GM23338 (cell line): ENCODE results near the gene CGNL1. TPM values are rescaled to one million over a fixed set of nuclear protein-coding genes. Genes with fewer than 3 reads are reported as not detected.

Source experiments
- ATAC-seq: fragments of 200-7000 bp; cut with Tn5 transposase; 3 replicates; pipeline ENCODE4 v1.9.1; 2020
- DNase-seq: peaks from one replicate; pipeline ENCODE4 v3.0.0-alpha.2; 2015; ENCODE audit warnings: low spot score
- H2AFZ ChIP-seq: fragments of 200-600 bp; sonication (generic); 2 replicates; pipeline ENCODE4 v1.8.0; 2016; ENCODE audit warnings: antibody characterized with exemption, mild to moderate bottlenecking, moderate library complexity
- H3F3A ChIP-seq: fragments of 200-600 bp; sonication (generic); replicated peaks from 2 replicates; pipeline ENCODE4 v1.8.0; 2017; ENCODE audit warnings: antibody characterized with exemption, mixed run types, low read depth
- H3K27ac ChIP-seq: fragments of 200-600 bp; sonication (generic); 2 replicates; pipeline ENCODE4 v1.6.1; 2016; ENCODE audit warnings: low read depth
- H3K27me3 ChIP-seq: fragments of 200-600 bp; sonication (generic); 2 replicates; pipeline ENCODE4 v1.8.0; 2016; ENCODE audit warnings: mild to moderate bottlenecking, mixed run types, moderate library complexity; ENCODE audit not compliant: insufficient read depth
- H3K36me3 ChIP-seq: fragments of 200-600 bp; sonication (generic); 2 replicates; pipeline ENCODE4 v1.8.0; 2016; ENCODE audit warnings: mild to moderate bottlenecking; ENCODE audit not compliant: insufficient read depth
- H3K4me1 ChIP-seq: fragments of 200-600 bp; sonication (generic); 2 replicates; pipeline ENCODE4 v1.8.0; 2016; ENCODE audit warnings: mild to moderate bottlenecking, moderate library complexity; ENCODE audit not compliant: insufficient read depth
- H3K4me2 ChIP-seq: fragments of 200-600 bp; sonication (generic); 2 replicates; pipeline ENCODE4 v1.7.1; 2017; ENCODE audit warnings: mixed run types
- H3K4me3 ChIP-seq: fragments of 200-600 bp; sonication (generic); 2 replicates; pipeline ENCODE4 v1.6.1; 2016; ENCODE audit warnings: mixed run types
- H3K79me2 ChIP-seq: fragments of 200-600 bp; sonication (generic); replicated peaks from 2 replicates; pipeline ENCODE4 v1.8.0; 2017; ENCODE audit warnings: mild to moderate bottlenecking; ENCODE audit not compliant: insufficient read depth
- H3K9me2 ChIP-seq: fragments of 200-600 bp; sonication (generic); 2 replicates; pipeline ENCODE4 v1.8.0; 2017; ENCODE audit not compliant: insufficient read depth
- H4K20me1 ChIP-seq: fragments of 200-600 bp; sonication (generic); replicated peaks from 2 replicates; pipeline ENCODE4 v1.8.0; 2017; ENCODE audit warnings: mild to moderate bottlenecking; ENCODE audit not compliant: insufficient read depth
- H3K27ac Mint-ChIP-seq: 2 replicates; pipeline ENCODE4 v1.8.0; 2020; ENCODE audit warnings: inconsistent platforms, mild to moderate bottlenecking, moderate library complexity, mixed read lengths
- H3K27me3 Mint-ChIP-seq: 3 replicates; pipeline ENCODE4 v1.8.0; 2022; ENCODE audit warnings: low read depth, mild to moderate bottlenecking, moderate library complexity, mixed read lengths, inconsistent platforms; ENCODE audit not compliant: insufficient read depth, poor library complexity
- H3K36me3 Mint-ChIP-seq: 3 replicates; pipeline ENCODE4 v1.8.0; 2021; ENCODE audit warnings: low read depth, mild to moderate bottlenecking, inconsistent platforms, moderate library complexity, mixed read lengths
- H3K4me1 Mint-ChIP-seq: 3 replicates; pipeline ENCODE4 v1.8.0; 2020; ENCODE audit warnings: mild to moderate bottlenecking, inconsistent platforms, mixed read lengths
- H3K4me3 Mint-ChIP-seq: 3 replicates; pipeline ENCODE4 v1.8.0; 2021; ENCODE audit warnings: moderate library complexity, mild to moderate bottlenecking, inconsistent platforms, mixed read lengths
- H3K9me3 Mint-ChIP-seq: 3 replicates; pipeline ENCODE4 v1.8.0; 2020; ENCODE audit warnings: moderate library complexity, mild to moderate bottlenecking, inconsistent platforms, mixed read lengths
- CREB1 ChIP-seq: fragments of 250-450 bp; sonication (Bioruptor Pico); IDR thresholded peaks from 2 replicates; pipeline ENCODE4 v1.5.0; 2020; ENCODE audit warnings: low read depth, mild to moderate bottlenecking, moderate library complexity
- EZH2 ChIP-seq: fragments of 200-600 bp; sonication (generic); IDR thresholded peaks from one replicate; pipeline ENCODE4 v1.8.0; 2017; ENCODE audit warnings: antibody characterized with exemption, mild to moderate bottlenecking, low read depth; ENCODE audit not compliant: unreplicated experiment
- EZH2phosphoT487 ChIP-seq: fragments of 200-600 bp; sonication (generic); IDR thresholded peaks from one replicate; pipeline ENCODE4 v1.8.1; 2018; ENCODE audit warnings: antibody characterized with exemption; ENCODE audit not compliant: unreplicated experiment
- JUNB ChIP-seq: IDR thresholded peaks from one replicate; pipeline ENCODE4 v1.6.1; 2016; ENCODE audit warnings: antibody characterized with exemption; ENCODE audit not compliant: unreplicated experiment
- NANOG ChIP-seq: IDR thresholded peaks from 2 replicates; pipeline ENCODE4 v1.6.1; 2016; ENCODE audit warnings: antibody characterized with exemption, borderline replicate concordance
- POLR2AphosphoS5 ChIP-seq: IDR thresholded peaks from 2 replicates; pipeline ENCODE4 v1.6.1; 2016; ENCODE audit warnings: antibody characterized with exemption, low read depth
- STAT1 ChIP-seq: IDR thresholded peaks from one replicate; pipeline ENCODE4 v1.6.1; 2016; ENCODE audit warnings: antibody characterized with exemption; ENCODE audit not compliant: unreplicated experiment
- ZNF114 ChIP-seq: fragments of 250-450 bp; sonication (Bioruptor Pico); IDR thresholded peaks from 2 replicates; pipeline ENCODE4 v1.5.0; 2020; ENCODE audit warnings: mild to moderate bottlenecking, moderate library complexity
- ZNF331 ChIP-seq: fragments of 250-450 bp; sonication (Bioruptor Pico); IDR thresholded peaks from 2 replicates; pipeline ENCODE4 v1.5.0; 2020; ENCODE audit warnings: low read depth, mild to moderate bottlenecking, moderate library complexity
- polyA plus RNA-seq: library from polyadenylated mRNA; unstranded; fragments of >200 nt; fragmentation: Nextera tagmentation; extraction: Ambion mirVana; gene quantifications from 2 replicates; pipeline ENCODE4 v1.2.1, GENCODE V29; 2016
- total RNA-seq: library from RNA; depleted of rRNA; stranded (reverse); fragments of >200 nt; shearing (Covaris generic); gene quantifications from 2 replicates; pipeline ENCODE4 v1.2.3, GENCODE V29; 2014
- TF ChIP-seq, protein P1 (sequence below): fragments of 250-450 bp; sonication (Bioruptor Pico); IDR thresholded peaks from 2 replicates; pipeline ENCODE4 v1.5.0; 2020; ENCODE audit warnings: mild to moderate bottlenecking, moderate library complexity
- TF ChIP-seq, protein P2 (sequence below), 2 experiments: fragments of 200-600 bp in 1 of 2; sonication (generic) in 1 of 2; conservative IDR thresholded peaks; 2 replicates each; pipeline versions ENCODE4 v1.5.1 to v1.6.1; 2016 to 2017; ENCODE audit warnings: antibody characterized with exemption in 2 of 2, low read depth in 2 of 2, mild to moderate bottlenecking in 2 of 2, moderate library complexity in 1 of 2
- TF ChIP-seq, protein P3 (sequence below): IDR thresholded peaks from one replicate; pipeline ENCODE4 v1.6.1; 2018; ENCODE audit warnings: antibody characterized with exemption; ENCODE audit not compliant: unreplicated experiment
- TF ChIP-seq, protein P4 (sequence below): IDR thresholded peaks from 2 replicates; pipeline ENCODE4 v1.6.1; 2016; ENCODE audit warnings: antibody characterized with exemption

CGNL1 gene
- total and polyA plus RNA-seq, 2 experiments from 2014 or later = 20.0 to 57.8 TPM

DNA sequence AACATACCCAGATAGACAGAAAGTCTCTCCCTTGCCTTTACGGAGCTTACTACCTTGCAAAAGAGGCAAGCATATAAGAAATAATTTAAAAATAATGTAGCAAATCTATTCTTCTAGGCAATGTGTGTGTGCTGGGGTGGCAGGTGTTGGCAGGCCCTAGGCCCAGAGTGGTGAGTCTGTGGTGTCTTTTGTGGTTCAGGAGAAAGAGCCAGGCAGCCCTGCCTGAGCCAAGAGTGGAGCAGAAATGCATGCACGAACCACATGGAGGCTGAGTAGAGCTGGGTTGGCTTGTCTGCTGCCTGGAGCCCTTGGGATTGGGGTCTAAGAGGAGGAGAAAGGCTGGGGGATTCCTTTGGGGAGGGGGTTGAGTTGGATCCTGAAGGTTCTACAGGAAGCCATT is 145.2 kb downstream of the CGNL1 start:
- H3K27me3 Mint-ChIP-seq = peaks cover 5% of the 10 kb centered on the region
- Histone ChIP-seq H3K9me2 (no peaks in the 10 kb centered on the region), H3K4me1 (no peaks in the 10 kb centered on the region), H2AFZ (no peak overlapping the region), H4K20me1 (peaks cover 3% of the 10 kb centered on the region), H3K79me2 (no peaks in the 10 kb centered on the region), H3K27me3 (no peaks in the 10 kb centered on the region), H3K36me3 (peaks cover 36% of the 10 kb centered on the region; the same call in 1 of the 2 replicates), H3K27ac (no peak overlapping the region), H3K4me3 (no peak overlapping the region), H3K4me2 (no peak overlapping the region), H3F3A (peaks cover 8% of the 10 kb centered on the region; the same call in 1 of the 2 replicates)
- TF ChIP-seq EZH2 = no peak
- no peak for TF ChIP-seq EZH2phosphoT487
- TF ChIP-seq, protein P1, sequence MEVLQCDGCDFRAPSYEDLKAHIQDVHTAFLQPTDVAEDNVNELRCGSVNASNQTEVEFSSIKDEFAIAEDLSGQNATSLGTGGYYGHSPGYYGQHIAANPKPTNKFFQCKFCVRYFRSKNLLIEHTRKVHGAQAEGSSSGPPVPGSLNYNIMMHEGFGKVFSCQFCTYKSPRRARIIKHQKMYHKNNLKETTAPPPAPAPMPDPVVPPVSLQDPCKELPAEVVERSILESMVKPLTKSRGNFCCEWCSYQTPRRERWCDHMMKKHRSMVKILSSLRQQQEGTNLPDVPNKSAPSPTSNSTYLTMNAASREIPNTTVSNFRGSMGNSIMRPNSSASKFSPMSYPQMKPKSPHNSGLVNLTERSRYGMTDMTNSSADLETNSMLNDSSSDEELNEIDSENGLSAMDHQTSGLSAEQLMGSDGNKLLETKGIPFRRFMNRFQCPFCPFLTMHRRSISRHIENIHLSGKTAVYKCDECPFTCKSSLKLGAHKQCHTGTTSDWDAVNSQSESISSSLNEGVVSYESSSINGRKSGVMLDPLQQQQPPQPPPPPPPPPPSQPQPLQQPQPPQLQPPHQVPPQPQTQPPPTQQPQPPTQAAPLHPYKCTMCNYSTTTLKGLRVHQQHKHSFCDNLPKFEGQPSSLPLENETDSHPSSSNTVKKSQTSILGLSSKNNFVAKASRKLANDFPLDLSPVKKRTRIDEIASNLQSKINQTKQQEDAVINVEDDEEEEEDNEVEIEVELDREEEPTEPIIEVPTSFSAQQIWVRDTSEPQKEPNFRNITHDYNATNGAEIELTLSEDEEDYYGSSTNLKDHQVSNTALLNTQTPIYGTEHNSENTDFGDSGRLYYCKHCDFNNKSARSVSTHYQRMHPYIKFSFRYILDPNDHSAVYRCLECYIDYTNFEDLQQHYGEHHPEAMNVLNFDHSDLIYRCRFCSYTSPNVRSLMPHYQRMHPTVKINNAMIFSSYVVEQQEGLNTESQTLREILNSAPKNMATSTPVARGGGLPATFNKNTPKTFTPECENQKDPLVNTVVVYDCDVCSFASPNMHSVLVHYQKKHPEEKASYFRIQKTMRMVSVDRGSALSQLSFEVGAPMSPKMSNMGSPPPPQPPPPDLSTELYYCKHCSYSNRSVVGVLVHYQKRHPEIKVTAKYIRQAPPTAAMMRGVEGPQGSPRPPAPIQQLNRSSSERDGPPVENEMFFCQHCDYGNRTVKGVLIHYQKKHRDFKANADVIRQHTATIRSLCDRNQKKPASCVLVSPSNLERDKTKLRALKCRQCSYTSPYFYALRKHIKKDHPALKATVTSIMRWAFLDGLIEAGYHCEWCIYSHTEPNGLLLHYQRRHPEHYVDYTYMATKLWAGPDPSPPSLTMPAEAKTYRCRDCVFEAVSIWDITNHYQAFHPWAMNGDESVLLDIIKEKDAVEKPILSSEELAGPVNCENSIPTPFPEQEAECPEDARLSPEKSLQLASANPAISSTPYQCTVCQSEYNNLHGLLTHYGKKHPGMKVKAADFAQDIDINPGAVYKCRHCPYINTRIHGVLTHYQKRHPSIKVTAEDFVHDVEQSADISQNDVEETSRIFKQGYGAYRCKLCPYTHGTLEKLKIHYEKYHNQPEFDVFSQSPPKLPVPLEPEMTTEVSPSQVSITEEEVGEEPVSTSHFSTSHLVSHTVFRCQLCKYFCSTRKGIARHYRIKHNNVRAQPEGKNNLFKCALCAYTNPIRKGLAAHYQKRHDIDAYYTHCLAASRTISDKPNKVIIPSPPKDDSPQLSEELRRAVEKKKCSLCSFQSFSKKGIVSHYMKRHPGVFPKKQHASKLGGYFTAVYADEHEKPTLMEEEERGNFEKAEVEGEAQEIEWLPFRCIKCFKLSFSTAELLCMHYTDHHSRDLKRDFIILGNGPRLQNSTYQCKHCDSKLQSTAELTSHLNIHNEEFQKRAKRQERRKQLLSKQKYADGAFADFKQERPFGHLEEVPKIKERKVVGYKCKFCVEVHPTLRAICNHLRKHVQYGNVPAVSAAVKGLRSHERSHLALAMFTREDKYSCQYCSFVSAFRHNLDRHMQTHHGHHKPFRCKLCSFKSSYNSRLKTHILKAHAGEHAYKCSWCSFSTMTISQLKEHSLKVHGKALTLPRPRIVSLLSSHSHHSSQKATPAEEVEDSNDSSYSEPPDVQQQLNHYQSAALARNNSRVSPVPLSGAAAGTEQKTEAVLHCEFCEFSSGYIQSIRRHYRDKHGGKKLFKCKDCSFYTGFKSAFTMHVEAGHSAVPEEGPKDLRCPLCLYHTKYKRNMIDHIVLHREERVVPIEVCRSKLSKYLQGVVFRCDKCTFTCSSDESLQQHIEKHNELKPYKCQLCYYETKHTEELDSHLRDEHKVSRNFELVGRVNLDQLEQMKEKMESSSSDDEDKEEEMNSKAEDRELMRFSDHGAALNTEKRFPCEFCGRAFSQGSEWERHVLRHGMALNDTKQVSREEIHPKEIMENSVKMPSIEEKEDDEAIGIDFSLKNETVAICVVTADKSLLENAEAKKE = no peak
- TF ChIP-seq ZNF331 (CRISPR knock-in tag) = no peak
- TF ChIP-seq JUNB = no peak
- no peak for TF ChIP-seq POLR2AphosphoS5
- TF ChIP-seq CREB1 (CRISPR knock-in tag) = no peak
- no peak for TF ChIP-seq ZNF114
- TF ChIP-seq, protein P2, sequence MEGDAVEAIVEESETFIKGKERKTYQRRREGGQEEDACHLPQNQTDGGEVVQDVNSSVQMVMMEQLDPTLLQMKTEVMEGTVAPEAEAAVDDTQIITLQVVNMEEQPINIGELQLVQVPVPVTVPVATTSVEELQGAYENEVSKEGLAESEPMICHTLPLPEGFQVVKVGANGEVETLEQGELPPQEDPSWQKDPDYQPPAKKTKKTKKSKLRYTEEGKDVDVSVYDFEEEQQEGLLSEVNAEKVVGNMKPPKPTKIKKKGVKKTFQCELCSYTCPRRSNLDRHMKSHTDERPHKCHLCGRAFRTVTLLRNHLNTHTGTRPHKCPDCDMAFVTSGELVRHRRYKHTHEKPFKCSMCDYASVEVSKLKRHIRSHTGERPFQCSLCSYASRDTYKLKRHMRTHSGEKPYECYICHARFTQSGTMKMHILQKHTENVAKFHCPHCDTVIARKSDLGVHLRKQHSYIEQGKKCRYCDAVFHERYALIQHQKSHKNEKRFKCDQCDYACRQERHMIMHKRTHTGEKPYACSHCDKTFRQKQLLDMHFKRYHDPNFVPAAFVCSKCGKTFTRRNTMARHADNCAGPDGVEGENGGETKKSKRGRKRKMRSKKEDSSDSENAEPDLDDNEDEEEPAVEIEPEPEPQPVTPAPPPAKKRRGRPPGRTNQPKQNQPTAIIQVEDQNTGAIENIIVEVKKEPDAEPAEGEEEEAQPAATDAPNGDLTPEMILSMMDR (conservative IDR thresholded peaks at IDR 0.05; ENCODE audit: low read depth in 2 of 2) = no peak
- TF ChIP-seq NANOG = no peak
- TF ChIP-seq, protein P3, sequence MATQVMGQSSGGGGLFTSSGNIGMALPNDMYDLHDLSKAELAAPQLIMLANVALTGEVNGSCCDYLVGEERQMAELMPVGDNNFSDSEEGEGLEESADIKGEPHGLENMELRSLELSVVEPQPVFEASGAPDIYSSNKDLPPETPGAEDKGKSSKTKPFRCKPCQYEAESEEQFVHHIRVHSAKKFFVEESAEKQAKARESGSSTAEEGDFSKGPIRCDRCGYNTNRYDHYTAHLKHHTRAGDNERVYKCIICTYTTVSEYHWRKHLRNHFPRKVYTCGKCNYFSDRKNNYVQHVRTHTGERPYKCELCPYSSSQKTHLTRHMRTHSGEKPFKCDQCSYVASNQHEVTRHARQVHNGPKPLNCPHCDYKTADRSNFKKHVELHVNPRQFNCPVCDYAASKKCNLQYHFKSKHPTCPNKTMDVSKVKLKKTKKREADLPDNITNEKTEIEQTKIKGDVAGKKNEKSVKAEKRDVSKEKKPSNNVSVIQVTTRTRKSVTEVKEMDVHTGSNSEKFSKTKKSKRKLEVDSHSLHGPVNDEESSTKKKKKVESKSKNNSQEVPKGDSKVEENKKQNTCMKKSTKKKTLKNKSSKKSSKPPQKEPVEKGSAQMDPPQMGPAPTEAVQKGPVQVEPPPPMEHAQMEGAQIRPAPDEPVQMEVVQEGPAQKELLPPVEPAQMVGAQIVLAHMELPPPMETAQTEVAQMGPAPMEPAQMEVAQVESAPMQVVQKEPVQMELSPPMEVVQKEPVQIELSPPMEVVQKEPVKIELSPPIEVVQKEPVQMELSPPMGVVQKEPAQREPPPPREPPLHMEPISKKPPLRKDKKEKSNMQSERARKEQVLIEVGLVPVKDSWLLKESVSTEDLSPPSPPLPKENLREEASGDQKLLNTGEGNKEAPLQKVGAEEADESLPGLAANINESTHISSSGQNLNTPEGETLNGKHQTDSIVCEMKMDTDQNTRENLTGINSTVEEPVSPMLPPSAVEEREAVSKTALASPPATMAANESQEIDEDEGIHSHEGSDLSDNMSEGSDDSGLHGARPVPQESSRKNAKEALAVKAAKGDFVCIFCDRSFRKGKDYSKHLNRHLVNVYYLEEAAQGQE = no peak
- TF ChIP-seq STAT1 = no peak
- TF ChIP-seq, protein P4, sequence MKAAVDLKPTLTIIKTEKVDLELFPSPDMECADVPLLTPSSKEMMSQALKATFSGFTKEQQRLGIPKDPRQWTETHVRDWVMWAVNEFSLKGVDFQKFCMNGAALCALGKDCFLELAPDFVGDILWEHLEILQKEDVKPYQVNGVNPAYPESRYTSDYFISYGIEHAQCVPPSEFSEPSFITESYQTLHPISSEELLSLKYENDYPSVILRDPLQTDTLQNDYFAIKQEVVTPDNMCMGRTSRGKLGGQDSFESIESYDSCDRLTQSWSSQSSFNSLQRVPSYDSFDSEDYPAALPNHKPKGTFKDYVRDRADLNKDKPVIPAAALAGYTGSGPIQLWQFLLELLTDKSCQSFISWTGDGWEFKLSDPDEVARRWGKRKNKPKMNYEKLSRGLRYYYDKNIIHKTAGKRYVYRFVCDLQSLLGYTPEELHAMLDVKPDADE = no peak
- ATAC-seq (no peak), DNase-seq (no peak)
- peaks cover under 1% of the 10 kb centered on the region; the same call in 1 of the 3 replicates for H3K4me1 Mint-ChIP-seq
- H3K4me3 Mint-ChIP-seq = no peak overlapping the region
- H3K27ac Mint-ChIP-seq = 0 out of 2 replicates have a peak overlapping the region, but pooled peaks have one; percentile 60
- peaks cover 37% of the 10 kb centered on the region for H3K36me3 Mint-ChIP-seq
- no peaks in the 10 kb centered on the region for H3K9me3 Mint-ChIP-seq
